Measurements from ENCODE around the gene ITGB1.

- TF ChIP-seq CTCF (IDR thresholded peaks at IDR 0.05) (no peak), POLR2A (IDR thresholded peaks at IDR 0.05) (no peak), POLR2AphosphoS5 (IDR thresholded peaks at IDR 0.05; ENCODE audit: insufficient read depth in 1 of 2, low read depth in 1 of 2) (no peak)
These were observed 2.7 kb downstream of the ITGB1 start for GRCh38 chr10:32955299-32955772.
